CD4-positive, alpha-beta memory T cell (primary cell): Measurements from ENCODE around the gene EXOSC2. TPM values are rescaled to one million over a fixed set of nuclear protein-coding genes. Genes with fewer than 3 reads are reported as not detected.

Source experiments
- CTCF ChIA-PET: fragments of 350-600 bp; sonication (Branson Sonifier 250); formaldehyde crosslinking; loops from one replicate; lab custom pipeline; 2021; ENCODE audit warnings: inconsistent platforms; ENCODE audit not compliant: partially characterized antibody; lab: Charles Lee
- POLR2A ChIA-PET: fragments of 350-600 bp; sonication (Branson Sonifier 250); formaldehyde crosslinking; loops from one replicate; lab custom pipeline; 2021; ENCODE audit not compliant: partially characterized antibody; lab: Charles Lee
- DNase-seq, 5 donors: peaks; one replicate each; pipeline versions ENCODE4 v3.0.0 to v3.0.0-alpha.2; 2020 to 2022; ENCODE audit warnings: mixed read lengths in 1 of 5
- H3K27ac ChIP-seq: one replicate; pipeline ENCODE4 v1.7.0; 2013; ENCODE audit warnings: low read depth, low read length
- H3K27me3 ChIP-seq: 2 replicates; pipeline ENCODE4 v1.7.0; 2013; ENCODE audit warnings: mild to moderate bottlenecking, low read length, moderate library complexity; ENCODE audit not compliant: insufficient read depth
- H3K36me3 ChIP-seq: 2 replicates; pipeline ENCODE4 v1.7.0; 2013; ENCODE audit warnings: mild to moderate bottlenecking, low read length, moderate library complexity; ENCODE audit not compliant: insufficient read depth
- H3K4me1 ChIP-seq: 2 replicates; pipeline ENCODE4 v1.7.0; 2013; ENCODE audit warnings: mild to moderate bottlenecking, low read length, moderate library complexity; ENCODE audit not compliant: insufficient read depth
- H3K4me3 ChIP-seq, 2 donors: one replicate each; pipeline ENCODE4 v1.7.0; 2013; ENCODE audit warnings: low read length in 2 of 2, mild to moderate bottlenecking in 1 of 2
- H3K9me3 ChIP-seq, 2 donors: one replicate each; pipeline ENCODE4 v1.7.0; 2013; ENCODE audit warnings: low read length in 2 of 2, control low read depth in 1 of 2; ENCODE audit not compliant: control insufficient read depth in 1 of 2
- H3K27ac Mint-ChIP-seq, 7 donors: one replicate each; pipeline ENCODE4 v1.8.0; 2020 to 2021; ENCODE audit warnings: mixed read lengths in 7 of 7, mild to moderate bottlenecking in 6 of 7, inconsistent platforms in 3 of 7, moderate library complexity in 3 of 7
- H3K27me3 Mint-ChIP-seq, 2 donors: one replicate each; pipeline ENCODE4 v1.8.0; 2020 to 2021; ENCODE audit warnings: mixed read lengths in 2 of 2
- H3K36me3 Mint-ChIP-seq, 2 donors: one replicate each; pipeline ENCODE4 v1.8.0; 2020 to 2021; ENCODE audit warnings: mixed read lengths in 2 of 2, inconsistent platforms in 1 of 2, mild to moderate bottlenecking in 1 of 2
- H3K4me1 Mint-ChIP-seq, 4 donors: one replicate each; pipeline ENCODE4 v1.8.0; 2020 to 2021; ENCODE audit warnings: mixed read lengths in 4 of 4, mild to moderate bottlenecking in 1 of 4
- H3K4me3 Mint-ChIP-seq, 8 donors: one replicate each; pipeline ENCODE4 v1.8.0; 2020 to 2021; ENCODE audit warnings: mixed read lengths in 8 of 8, mild to moderate bottlenecking in 7 of 8, moderate library complexity in 6 of 8, inconsistent platforms in 3 of 8
- H3K9me3 Mint-ChIP-seq, 8 donors: one replicate each; pipeline ENCODE4 v1.8.0; 2020 to 2021; ENCODE audit warnings: mixed read lengths in 8 of 8, mild to moderate bottlenecking in 5 of 8, inconsistent platforms in 3 of 8, moderate library complexity in 1 of 8
- intact Hi-C: fragments of 100-400 bp; cut with micrococcal nuclease; formaldehyde crosslinking; loops from one replicate; pipeline ENCODE4 v1.15.1; 2023
- polyA plus RNA-seq, 2 donors: library from polyadenylated mRNA; unstranded; fragments of 300-500 nt; fragmentation: Illumina TruSeq; gene quantifications; one replicate each; pipeline ENCODE4 v1.2.3, GENCODE V29; 2021
- total RNA-seq, 2 experiments: library from RNA; stranded (reverse); gene quantifications; one replicate each; pipeline ENCODE4 v1.2.3, GENCODE V29; 2021

Gene EXOSC2
- total and polyA plus RNA-seq, 4 experiments from 2014 or later, result 22.6 to 60.8 (median 39.6) TPM

- H3K4me3 Mint-ChIP-seq, result no peak overlapping the region
- peaks cover 4 to 15% (median 9%) of the 10 kb centered on the region in 4 donors for H3K4me1 Mint-ChIP-seq
- H3K27ac Mint-ChIP-seq, result no peak overlapping the region
- H3K4me1 ChIP-seq, result peaks cover 27% of the 10 kb centered on the region
- intact Hi-C loops, result no loop called here
- H3K27ac ChIP-seq, result no peak overlapping the region
- H3K9me3 ChIP-seq, result no peaks in the 10 kb centered on the region
- H3K27me3 ChIP-seq, result peaks cover 9% of the 10 kb centered on the region
- peaks cover 23 to 31% of the 10 kb centered on the region in 2 donors for H3K27me3 Mint-ChIP-seq
- no peaks in the 10 kb centered on the region for H3K9me3 Mint-ChIP-seq
- no peaks in the 10 kb centered on the region for H3K36me3 ChIP-seq
- H3K36me3 Mint-ChIP-seq, result no peaks in the 10 kb centered on the region
- ChIA-PET POLR2A (no interaction called here), CTCF (no interaction called here)
- no peak for DNase-seq
- no peak overlapping the region for H3K4me3 ChIP-seq
Measured at GRCh38 chr9:130668196-130668595, 25.4 kb upstream of the EXOSC2 start.

DNA sequence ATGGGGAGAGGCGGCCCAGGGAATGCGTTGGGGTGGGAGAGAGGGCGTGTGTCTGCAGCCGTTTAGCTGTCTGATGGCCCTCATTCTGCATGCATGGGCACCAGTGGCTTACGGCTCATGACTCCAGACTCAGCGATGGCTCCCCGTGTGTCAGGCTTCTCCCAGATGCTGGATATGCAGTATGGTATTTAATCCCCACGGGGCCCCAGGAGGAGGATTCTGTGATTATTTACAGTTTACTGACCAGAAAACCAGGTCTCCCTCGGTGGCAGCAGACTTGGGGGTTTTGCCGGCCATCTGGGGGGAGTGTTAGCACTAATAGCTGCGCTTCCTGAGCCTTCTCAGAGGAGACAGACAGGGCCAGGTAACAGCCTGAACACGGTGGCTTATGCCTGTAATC lies 24.9 kb upstream of the EXOSC2 start:
- H3K4me1 ChIP-seq, result peaks cover 22% of the 10 kb centered on the region
- no peak overlapping the region for H3K27ac ChIP-seq
- H3K36me3 ChIP-seq, result no peaks in the 10 kb centered on the region
- peaks cover 9% of the 10 kb centered on the region for H3K27me3 ChIP-seq
- Mint-ChIP-seq H3K36me3 (no peaks in the 10 kb centered on the region), H3K4me1 (peaks cover 4 to 13% (median 9%) of the 10 kb centered on the region in 4 donors), H3K27me3 (peaks cover 23 to 29% of the 10 kb centered on the region in 2 donors), H3K4me3 (no peak overlapping the region), H3K27ac (no peak overlapping the region), H3K9me3 (no peaks in the 10 kb centered on the region)
- ChIA-PET POLR2A (no interaction called here), CTCF (no interaction called here)
- no peaks in the 10 kb centered on the region for H3K9me3 ChIP-seq
- no peak for DNase-seq
- intact Hi-C loops, result no loop called here
- H3K4me3 ChIP-seq, result no peak overlapping the region

DNA sequence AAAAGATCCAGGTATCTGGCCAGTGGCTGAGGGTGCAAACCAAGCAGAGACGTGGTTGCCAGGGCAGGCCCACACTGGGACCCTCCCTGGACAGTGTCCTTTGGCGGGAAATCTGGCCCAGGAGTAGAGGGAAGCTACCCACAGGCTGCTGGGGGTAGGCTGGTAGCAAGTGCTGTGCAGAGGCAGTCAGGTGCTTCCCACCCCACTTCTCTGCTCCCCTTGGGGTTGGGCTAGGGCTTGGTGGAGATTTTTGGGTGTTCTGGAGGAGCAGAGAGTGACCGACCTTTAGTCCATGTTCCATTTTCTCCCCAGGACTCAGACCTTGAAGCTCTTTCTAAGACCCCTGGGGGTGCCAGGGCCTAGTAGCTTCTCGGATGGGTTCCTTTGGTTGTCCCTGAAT lies 23.6 kb upstream of the EXOSC2 start:
- POLR2A ChIA-PET, result no interaction called here
- H3K27me3 ChIP-seq, result peaks cover 9% of the 10 kb centered on the region
- Mint-ChIP-seq H3K27me3 (peaks cover 18 to 24% of the 10 kb centered on the region in 2 donors), H3K27ac (no peak overlapping the region), H3K36me3 (no peaks in the 10 kb centered on the region), H3K9me3 (no peaks in the 10 kb centered on the region), H3K4me1 (peaks cover 4 to 8% (median 7%) of the 10 kb centered on the region in 4 donors), H3K4me3 (no peak overlapping the region)
- peaks cover 11% of the 10 kb centered on the region for H3K4me1 ChIP-seq
- no peak overlapping the region for H3K27ac ChIP-seq
- CTCF ChIA-PET, result no interaction called here
- intact Hi-C loops, result no loop called here
- DNase-seq, result no peak
- H3K36me3 ChIP-seq, result no peaks in the 10 kb centered on the region
- no peak overlapping the region for H3K4me3 ChIP-seq
- no peaks in the 10 kb centered on the region for H3K9me3 ChIP-seq

GRCh38 chr9:130670644-130671043 lies 22.9 kb upstream of the EXOSC2 start:
- DNase-seq, result no peak
- H3K27me3 Mint-ChIP-seq, result peaks cover 14 to 19% of the 10 kb centered on the region in 2 donors
- Histone ChIP-seq H3K4me1 (peaks cover 6% of the 10 kb centered on the region), H3K9me3 (no peaks in the 10 kb centered on the region), H3K4me3 (no peak overlapping the region), H3K36me3 (no peaks in the 10 kb centered on the region), H3K27me3 (peaks cover 9% of the 10 kb centered on the region), H3K27ac (no peak overlapping the region)
- intact Hi-C loops, result no loop called here
- H3K9me3 Mint-ChIP-seq, result no peaks in the 10 kb centered on the region
- H3K4me3 Mint-ChIP-seq, result no peak overlapping the region
- no peaks in the 10 kb centered on the region for H3K36me3 Mint-ChIP-seq
- no peak overlapping the region for H3K27ac Mint-ChIP-seq
- peaks cover 0 to 3% (median under 1%) of the 10 kb centered on the region in 4 donors for H3K4me1 Mint-ChIP-seq
- ChIA-PET POLR2A (no interaction called here), CTCF (no interaction called here)

GRCh38 chr9:130672466-130672865 lies 21.1 kb upstream of the EXOSC2 start:
- Histone ChIP-seq H3K27ac (no peak overlapping the region), H3K27me3 (no peaks in the 10 kb centered on the region), H3K36me3 (no peaks in the 10 kb centered on the region), H3K4me3 (no peak overlapping the region), H3K9me3 (no peaks in the 10 kb centered on the region), H3K4me1 (no peaks in the 10 kb centered on the region)
- Mint-ChIP-seq H3K27me3 (peaks cover 7 to 12% of the 10 kb centered on the region in 2 donors), H3K9me3 (no peaks in the 10 kb centered on the region), H3K4me1 (no peaks in the 10 kb centered on the region), H3K4me3 (no peak overlapping the region), H3K27ac (no peak overlapping the region), H3K36me3 (no peaks in the 10 kb centered on the region)
- ChIA-PET POLR2A (no interaction called here), CTCF (no interaction called here)
- intact Hi-C loops, result no loop called here
- DNase-seq, result no peak

- no peak overlapping the region for H3K4me3 ChIP-seq
- intact Hi-C loops, result no loop called here
- Mint-ChIP-seq H3K27me3 (peaks cover 5 to 8% of the 10 kb centered on the region in 2 donors), H3K9me3 (no peaks in the 10 kb centered on the region), H3K36me3 (no peaks in the 10 kb centered on the region), H3K4me1 (no peaks in the 10 kb centered on the region), H3K27ac (no peak overlapping the region), H3K4me3 (no peak overlapping the region)
- no peak for DNase-seq
- H3K27ac ChIP-seq, result no peak overlapping the region
- no peaks in the 10 kb centered on the region for H3K27me3 ChIP-seq
- ChIA-PET CTCF (interaction anchor here (0.7 kb wide), 1 partner anchor 110 kb away, joined by 4 read pairs; no protein-coding TSS in a partner anchor), POLR2A (no interaction called here)
- H3K36me3 ChIP-seq, result no peaks in the 10 kb centered on the region
- no peaks in the 10 kb centered on the region for H3K4me1 ChIP-seq
- no peaks in the 10 kb centered on the region for H3K9me3 ChIP-seq
Measured at GRCh38 chr9:130672933-130673615, 20.5 kb upstream of the EXOSC2 start.

- intact Hi-C loops, result no loop called here
- no peaks in the 10 kb centered on the region for H3K9me3 Mint-ChIP-seq
- no peaks in the 10 kb centered on the region for H3K4me1 Mint-ChIP-seq
- no peaks in the 10 kb centered on the region for H3K27me3 ChIP-seq
- no peaks in the 10 kb centered on the region for H3K9me3 ChIP-seq
- ChIA-PET POLR2A (no interaction called here), CTCF (no interaction called here)
- H3K27ac Mint-ChIP-seq, result no peak overlapping the region
- no peak overlapping the region for H3K4me3 ChIP-seq
- H3K36me3 Mint-ChIP-seq, result no peaks in the 10 kb centered on the region
- H3K27ac ChIP-seq, result no peak overlapping the region
- H3K4me1 ChIP-seq, result no peaks in the 10 kb centered on the region
- peaks cover 0 to 7% of the 10 kb centered on the region in 2 donors for H3K27me3 Mint-ChIP-seq
- no peak for DNase-seq
- H3K4me3 Mint-ChIP-seq, result no peak overlapping the region
- no peaks in the 10 kb centered on the region for H3K36me3 ChIP-seq
Measured at GRCh38 chr9:130675396-130675795, 18.2 kb upstream of the EXOSC2 start.
